SU-DHL-6 (cell line): Measurements from ENCODE around the gene PLCXD3.

Experiments
- H2AFZ ChIP-seq: fragments of 200-600 bp; sonication (generic); 2 replicates; pipeline ENCODE4 v1.6.1; 2014; ENCODE audit warnings: low read depth, mild to moderate bottlenecking, moderate library complexity, mixed read lengths, antibody characterized with exemption, low read length; ENCODE audit not compliant: severe bottlenecking
- H3F3A ChIP-seq: fragments of 200-600 bp; shearing (Covaris generic); 2 replicates; pipeline ENCODE4 v1.6.0; 2016; ENCODE audit warnings: antibody characterized with exemption, mild to moderate bottlenecking; ENCODE audit not compliant: insufficient read depth
- H3K27ac ChIP-seq: fragments of 200-600 bp; sonication (generic); 2 replicates; pipeline ENCODE4 v1.5.1; 2016; ENCODE audit warnings: low read depth, mild to moderate bottlenecking, low read length, moderate library complexity, mixed read lengths
- H3K27me3 ChIP-seq: fragments of 200-600 bp; sonication (generic), shearing (Covaris generic); 2 replicates; pipeline ENCODE4 v1.6.0; 2014; ENCODE audit warnings: mild to moderate bottlenecking, low read length
- H3K36me3 ChIP-seq: fragments of 200-600 bp; sonication (generic); 2 replicates; pipeline ENCODE4 v1.6.1; 2014; ENCODE audit warnings: mild to moderate bottlenecking, low read length, mixed read lengths
- H3K4me2 ChIP-seq: fragments of 300-600, 200-600 bp; shearing (Covaris generic), sonication (generic); 2 replicates; pipeline ENCODE4 v1.6.0; 2014; ENCODE audit warnings: low read length, low read depth, mild to moderate bottlenecking; ENCODE audit not compliant: poor library complexity, severe bottlenecking
- H3K4me3 ChIP-seq: fragments of 200-600 bp; sonication (generic); 2 replicates; pipeline ENCODE4 v1.5.1; 2014; ENCODE audit warnings: antibody characterized with exemption, low read length, mild to moderate bottlenecking, mixed read lengths; ENCODE audit not compliant: insufficient read depth, poor library complexity, severe bottlenecking
- H3K79me2 ChIP-seq: fragments of 200-600 bp; sonication (generic); 2 replicates; pipeline ENCODE4 v1.6.1; 2014; ENCODE audit warnings: mild to moderate bottlenecking, low read length, moderate library complexity; ENCODE audit not compliant: insufficient read depth
- H3K9ac ChIP-seq: fragments of 200-600 bp; sonication (generic); 2 replicates; pipeline ENCODE4 v1.7.0; 2014; ENCODE audit warnings: mild to moderate bottlenecking, low read length
- H3K9me2 ChIP-seq: fragments of 200-600 bp; sonication (generic); replicated peaks from 2 replicates; pipeline ENCODE4 v1.6.1; 2014; ENCODE audit warnings: low read length; ENCODE audit not compliant: insufficient read depth
- H3K9me3 ChIP-seq: fragments of 200-600 bp; sonication (generic); 2 replicates; pipeline ENCODE4 v1.6.1; 2014; ENCODE audit warnings: low read length, mixed read lengths; ENCODE audit not compliant: insufficient read depth
- H4K20me1 ChIP-seq: fragments of 200-600 bp; sonication (generic); 2 replicates; pipeline ENCODE4 v1.6.1; 2014; ENCODE audit warnings: low read depth, mild to moderate bottlenecking, antibody characterized with exemption, low read length, moderate library complexity, mixed read lengths
- EZH2phosphoT487 ChIP-seq: fragments of 200-600 bp; sonication (generic), shearing (Covaris generic); conservative IDR thresholded peaks from 2 replicates; pipeline ENCODE4 v1.6.1; 2018; ENCODE audit warnings: mild to moderate bottlenecking, antibody characterized with exemption, low read length, moderate library complexity, mixed read lengths
- TF ChIP-seq, protein P1 (sequence below): fragments of 200-600 bp; sonication (generic); IDR thresholded peaks from one replicate; pipeline ENCODE4 v1.5.1; 2017; ENCODE audit warnings: antibody characterized with exemption, mild to moderate bottlenecking, low read length, moderate library complexity; ENCODE audit not compliant: insufficient read depth, poor library complexity, severe bottlenecking

PLCXD3 gene

DNA sequence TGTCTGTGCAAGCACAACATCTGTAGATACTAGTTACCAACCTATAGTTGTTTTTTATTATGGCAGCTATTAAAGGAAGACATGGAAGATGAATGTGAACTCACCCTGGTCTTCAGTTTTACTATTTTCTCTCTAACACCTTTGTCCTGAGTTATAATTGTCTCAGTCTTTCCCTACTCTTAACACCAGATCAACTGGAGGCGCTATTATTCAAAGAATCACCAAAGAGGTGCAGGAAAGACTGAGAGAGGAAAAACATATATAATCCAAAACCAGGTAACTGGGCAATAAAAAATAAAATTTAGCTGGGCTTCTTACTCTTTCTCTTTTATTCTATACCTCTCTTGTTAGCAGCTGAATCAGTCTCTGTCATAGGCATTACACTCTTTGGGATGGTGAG, 162.8 kb downstream of the PLCXD3 start:
- no peak for TF ChIP-seq EZH2phosphoT487
- TF ChIP-seq, protein P1, sequence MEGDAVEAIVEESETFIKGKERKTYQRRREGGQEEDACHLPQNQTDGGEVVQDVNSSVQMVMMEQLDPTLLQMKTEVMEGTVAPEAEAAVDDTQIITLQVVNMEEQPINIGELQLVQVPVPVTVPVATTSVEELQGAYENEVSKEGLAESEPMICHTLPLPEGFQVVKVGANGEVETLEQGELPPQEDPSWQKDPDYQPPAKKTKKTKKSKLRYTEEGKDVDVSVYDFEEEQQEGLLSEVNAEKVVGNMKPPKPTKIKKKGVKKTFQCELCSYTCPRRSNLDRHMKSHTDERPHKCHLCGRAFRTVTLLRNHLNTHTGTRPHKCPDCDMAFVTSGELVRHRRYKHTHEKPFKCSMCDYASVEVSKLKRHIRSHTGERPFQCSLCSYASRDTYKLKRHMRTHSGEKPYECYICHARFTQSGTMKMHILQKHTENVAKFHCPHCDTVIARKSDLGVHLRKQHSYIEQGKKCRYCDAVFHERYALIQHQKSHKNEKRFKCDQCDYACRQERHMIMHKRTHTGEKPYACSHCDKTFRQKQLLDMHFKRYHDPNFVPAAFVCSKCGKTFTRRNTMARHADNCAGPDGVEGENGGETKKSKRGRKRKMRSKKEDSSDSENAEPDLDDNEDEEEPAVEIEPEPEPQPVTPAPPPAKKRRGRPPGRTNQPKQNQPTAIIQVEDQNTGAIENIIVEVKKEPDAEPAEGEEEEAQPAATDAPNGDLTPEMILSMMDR = no peak
- no peaks in the 10 kb centered on the region for H3F3A ChIP-seq
- H3K27ac ChIP-seq = no peak overlapping the region
- H3K79me2 ChIP-seq = no peaks in the 10 kb centered on the region
- no peaks in the 10 kb centered on the region for H3K27me3 ChIP-seq
- H3K9me2 ChIP-seq = no peaks in the 10 kb centered on the region
- H2AFZ ChIP-seq = no peak overlapping the region
- H3K9ac ChIP-seq = no peak overlapping the region
- no peaks in the 10 kb centered on the region for H4K20me1 ChIP-seq
- H3K9me3 ChIP-seq = no peaks in the 10 kb centered on the region
- no peak overlapping the region for H3K4me2 ChIP-seq
- H3K36me3 ChIP-seq = no peaks in the 10 kb centered on the region
- no peak overlapping the region for H3K4me3 ChIP-seq

DNA sequence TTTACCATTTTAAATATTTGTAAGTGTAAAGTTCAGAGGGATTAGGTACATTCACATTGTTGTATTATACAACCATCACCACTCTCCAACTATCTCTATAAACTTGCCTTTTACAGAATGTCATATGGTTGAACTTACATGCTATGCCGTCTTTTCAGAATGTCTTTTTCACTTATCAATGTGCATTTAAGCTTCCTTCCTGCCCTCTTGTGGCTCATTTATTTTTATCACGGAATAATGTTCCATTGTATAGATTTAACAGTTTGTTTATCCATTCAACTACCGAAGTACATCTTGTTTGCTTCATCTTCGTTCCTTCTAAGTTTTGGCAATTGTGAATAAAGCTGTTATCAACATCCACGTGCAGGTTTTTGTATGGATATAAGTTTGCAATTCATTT, 163.8 kb downstream of the PLCXD3 start:
- H3K36me3 ChIP-seq = no peaks in the 10 kb centered on the region
- no peak overlapping the region for H3K27ac ChIP-seq
- H4K20me1 ChIP-seq = no peaks in the 10 kb centered on the region
- no peaks in the 10 kb centered on the region for H3K9me2 ChIP-seq
- H3K9ac ChIP-seq = no peak overlapping the region
- H3F3A ChIP-seq = no peaks in the 10 kb centered on the region
- H3K79me2 ChIP-seq = no peaks in the 10 kb centered on the region
- no peak overlapping the region for H3K4me2 ChIP-seq
- no peak overlapping the region for H2AFZ ChIP-seq
- H3K27me3 ChIP-seq = no peaks in the 10 kb centered on the region
- TF ChIP-seq, protein P1 = no peak
- no peak for TF ChIP-seq EZH2phosphoT487
- no peaks in the 10 kb centered on the region for H3K9me3 ChIP-seq
- H3K4me3 ChIP-seq = no peak overlapping the region

DNA sequence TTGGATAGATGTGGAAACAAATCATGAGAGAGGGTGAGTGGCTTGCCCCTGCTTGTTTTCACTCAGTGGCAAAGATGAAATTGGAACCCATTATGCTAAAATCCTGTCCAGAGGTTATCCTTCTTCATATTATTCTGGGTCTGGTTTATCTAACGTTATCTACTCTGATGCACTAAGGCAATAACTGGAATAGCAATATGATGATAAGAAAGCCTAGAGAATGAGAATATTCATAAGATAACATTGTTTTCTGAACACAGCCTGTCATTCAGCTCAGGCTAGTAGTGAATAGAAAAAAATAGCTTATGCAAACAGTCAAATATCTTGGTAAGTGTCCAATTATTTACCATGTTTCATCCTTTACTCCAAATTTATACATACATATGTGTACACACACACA, 165.1 kb downstream of the PLCXD3 start:
- no peaks in the 10 kb centered on the region for H3K79me2 ChIP-seq
- TF ChIP-seq, protein P1 = no peak
- no peak overlapping the region for H2AFZ ChIP-seq
- H3K4me2 ChIP-seq = no peak overlapping the region
- H3K36me3 ChIP-seq = no peaks in the 10 kb centered on the region
- H3K9me3 ChIP-seq = no peaks in the 10 kb centered on the region
- H3K27ac ChIP-seq = no peak overlapping the region
- no peaks in the 10 kb centered on the region for H3F3A ChIP-seq
- no peak overlapping the region for H3K9ac ChIP-seq
- no peaks in the 10 kb centered on the region for H4K20me1 ChIP-seq
- no peak overlapping the region for H3K4me3 ChIP-seq
- no peaks in the 10 kb centered on the region for H3K27me3 ChIP-seq
- no peaks in the 10 kb centered on the region for H3K9me2 ChIP-seq

DNA sequence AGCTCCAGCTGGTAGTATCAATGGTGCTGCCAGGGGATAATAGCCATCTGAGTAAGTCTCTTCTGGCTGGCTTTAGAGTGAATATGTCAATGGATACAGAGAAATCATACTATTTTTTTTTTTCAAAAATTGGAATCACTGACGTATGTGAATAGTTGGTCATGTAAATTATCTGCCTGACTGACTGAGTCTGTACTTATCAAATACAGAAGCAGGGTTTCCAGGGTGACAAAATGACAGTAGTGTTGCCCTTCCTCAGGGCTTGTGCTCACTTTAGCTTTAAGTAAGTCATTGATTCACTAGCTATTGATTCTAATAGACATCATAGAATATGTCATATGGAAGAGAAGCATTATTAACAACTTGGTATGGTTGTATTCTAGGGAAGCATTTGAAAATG, 171.1 kb downstream of the PLCXD3 start:
- Histone ChIP-seq H3K4me2 (no peak overlapping the region), H3K9me3 (no peaks in the 10 kb centered on the region), H3F3A (no peaks in the 10 kb centered on the region), H3K79me2 (no peaks in the 10 kb centered on the region), H3K27ac (no peak overlapping the region), H3K27me3 (no peaks in the 10 kb centered on the region), H3K9ac (no peak overlapping the region), H2AFZ (no peak overlapping the region), H4K20me1 (no peaks in the 10 kb centered on the region), H3K9me2 (no peaks in the 10 kb centered on the region), H3K36me3 (no peaks in the 10 kb centered on the region), H3K4me3 (no peak overlapping the region)
- no peak for TF ChIP-seq EZH2phosphoT487
- TF ChIP-seq, protein P1 = no peak
